Right atrium auricular region (tissue), 2 donors: ENCODE data around the gene CTCFL. TPM values are rescaled to one million over a fixed set of nuclear protein-coding genes. Genes with fewer than 3 reads are reported as not detected.

ENCODE experiments used
- DNase-seq: peaks from one replicate; pipeline ENCODE4 v3.0.0-alpha.2; 2019; ENCODE audit warnings: low spot score
- H3K27ac ChIP-seq, 2 donors: fragments of 200-600 bp; sonication (generic); 1 replicate in 1 of 2; 2 replicates in 1 of 2; pipeline ENCODE4 v1.5.1; 2016 to 2019
- H3K27me3 ChIP-seq, 2 donors: fragments of 200-600 bp; sonication (generic); one replicate each; pipeline versions ENCODE4 v1.5.1 to v1.6.0; 2017 to 2019
- H3K36me3 ChIP-seq: fragments of 200-600 bp; sonication (generic); one replicate; pipeline ENCODE4 v1.5.1; 2016
- H3K4me1 ChIP-seq, 2 donors: fragments of 200-600 bp; sonication (generic); one replicate each; pipeline versions ENCODE4 v1.5.1 to v1.6.0; 2017 to 2019
- H3K4me3 ChIP-seq, 2 donors: fragments of 200-600 bp; sonication (generic); 1 replicate in 1 of 2; 2 replicates in 1 of 2; pipeline ENCODE4 v1.5.1; 2017 to 2019; ENCODE audit warnings: mild to moderate bottlenecking in 1 of 2, moderate library complexity in 1 of 2
- H3K9me3 ChIP-seq, 2 donors: fragments of 200-600 bp; sonication (generic); one replicate each; pipeline ENCODE4 v1.5.1; 2019
- CTCF ChIP-seq, 2 donors: fragments of 200-600 bp; sonication (generic); IDR thresholded peaks; one replicate each; pipeline ENCODE4 v1.5.1; 2019; ENCODE audit warnings: antibody characterized with exemption in 2 of 2
- total RNA-seq, 2 donors: library from RNA; depleted of rRNA; stranded (reverse); fragments of >200 nt; gene quantifications; one replicate each; pipeline ENCODE4 v1.1.0, GENCODE V29; 2016

CTCFL gene
- total RNA-seq, 2 donors from 2014 or later: not detected

GRCh38 chr20:57482148-57482547, 42.8 kb downstream of the CTCFL start:
- Histone ChIP-seq H3K9me3 (no peaks in the 10 kb centered on the region), H3K27ac (no peak overlapping the region)

GRCh38 chr20:57481281-57481711, 43.6 kb downstream of the CTCFL start:
- no peaks in the 10 kb centered on the region for H3K36me3 ChIP-seq
- no peak overlapping the region for H3K4me3 ChIP-seq
- H3K9me3 ChIP-seq: no peaks in the 10 kb centered on the region
- peaks cover 0 to 22% of the 10 kb centered on the region in 2 donors for H3K4me1 ChIP-seq
- peak overlapping the region; percentile 26 to 40 for H3K27ac ChIP-seq
- no peak for DNase-seq
- no peak for TF ChIP-seq CTCF (IDR thresholded peaks at IDR 0.05)
- no peaks in the 10 kb centered on the region for H3K27me3 ChIP-seq

More at GRCh38 chr20:57482148-57482547, 42.8 kb downstream of the CTCFL start:
- no peaks in the 10 kb centered on the region for H3K36me3 ChIP-seq
- H3K4me3 ChIP-seq: no peak overlapping the region
- H3K4me1 ChIP-seq: peaks cover 0 to 16% of the 10 kb centered on the region in 2 donors
- TF ChIP-seq CTCF (IDR thresholded peaks at IDR 0.05): no peak
- no peaks in the 10 kb centered on the region for H3K27me3 ChIP-seq
- no peak for DNase-seq

- Histone ChIP-seq H3K9me3 (no peaks in the 10 kb centered on the region), H3K4me1 (peaks cover 0 to 28% of the 10 kb centered on the region in 2 donors), H3K4me3 (no peak overlapping the region), H3K27me3 (no peaks in the 10 kb centered on the region), H3K27ac (peak overlapping the region; percentile 26 to 40), H3K36me3 (no peaks in the 10 kb centered on the region)
- DNase-seq: no peak
- TF ChIP-seq CTCF (IDR thresholded peaks at IDR 0.05): no peak
Observed at GRCh38 chr20:57480444-57481160, 44.3 kb downstream of the CTCFL start.

GRCh38 chr20:57479196-57479595, 45.7 kb downstream of the CTCFL start:
- Histone ChIP-seq H3K4me1 (peaks cover 0 to 28% of the 10 kb centered on the region in 2 donors), H3K36me3 (no peaks in the 10 kb centered on the region), H3K4me3 (no peak overlapping the region), H3K27ac (no peak overlapping the region), H3K27me3 (no peaks in the 10 kb centered on the region), H3K9me3 (no peaks in the 10 kb centered on the region)
- no peak for DNase-seq
- no peak for TF ChIP-seq CTCF (IDR thresholded peaks at IDR 0.05)

- no peak for TF ChIP-seq CTCF (IDR thresholded peaks at IDR 0.05)
- Histone ChIP-seq H3K27me3 (no peaks in the 10 kb centered on the region), H3K27ac (no peak overlapping the region), H3K9me3 (no peaks in the 10 kb centered on the region), H3K4me3 (no peak overlapping the region), H3K4me1 (peaks cover 0 to 35% of the 10 kb centered on the region in 2 donors), H3K36me3 (no peaks in the 10 kb centered on the region)
- no peak for DNase-seq
Observed at GRCh38 chr20:57478176-57478575, 46.8 kb downstream of the CTCFL start.
